Measurements from ENCODE around the gene EYA4.

DNA sequence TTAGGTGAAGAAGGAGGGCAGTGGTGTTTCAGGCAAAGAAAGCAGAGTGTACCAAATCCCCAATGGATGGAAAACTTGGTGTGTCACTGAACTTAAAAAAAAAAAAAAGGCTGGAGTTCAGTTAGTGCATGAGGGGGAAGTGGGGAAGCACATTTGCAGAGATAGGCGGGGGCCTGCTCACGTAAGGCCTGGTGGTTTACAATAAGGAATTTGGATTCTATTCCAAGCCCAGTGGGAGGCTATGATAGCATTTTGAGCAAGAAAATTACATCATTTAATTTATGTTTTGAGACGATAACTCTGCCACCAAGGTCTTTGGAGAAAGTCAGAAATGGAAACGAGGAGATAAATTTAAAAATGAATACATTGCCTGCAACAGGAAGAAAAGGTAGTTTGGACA, 225.5 kb downstream of the EYA4 start:
- TF ChIP-seq, protein P1, sequence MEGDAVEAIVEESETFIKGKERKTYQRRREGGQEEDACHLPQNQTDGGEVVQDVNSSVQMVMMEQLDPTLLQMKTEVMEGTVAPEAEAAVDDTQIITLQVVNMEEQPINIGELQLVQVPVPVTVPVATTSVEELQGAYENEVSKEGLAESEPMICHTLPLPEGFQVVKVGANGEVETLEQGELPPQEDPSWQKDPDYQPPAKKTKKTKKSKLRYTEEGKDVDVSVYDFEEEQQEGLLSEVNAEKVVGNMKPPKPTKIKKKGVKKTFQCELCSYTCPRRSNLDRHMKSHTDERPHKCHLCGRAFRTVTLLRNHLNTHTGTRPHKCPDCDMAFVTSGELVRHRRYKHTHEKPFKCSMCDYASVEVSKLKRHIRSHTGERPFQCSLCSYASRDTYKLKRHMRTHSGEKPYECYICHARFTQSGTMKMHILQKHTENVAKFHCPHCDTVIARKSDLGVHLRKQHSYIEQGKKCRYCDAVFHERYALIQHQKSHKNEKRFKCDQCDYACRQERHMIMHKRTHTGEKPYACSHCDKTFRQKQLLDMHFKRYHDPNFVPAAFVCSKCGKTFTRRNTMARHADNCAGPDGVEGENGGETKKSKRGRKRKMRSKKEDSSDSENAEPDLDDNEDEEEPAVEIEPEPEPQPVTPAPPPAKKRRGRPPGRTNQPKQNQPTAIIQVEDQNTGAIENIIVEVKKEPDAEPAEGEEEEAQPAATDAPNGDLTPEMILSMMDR (IDR thresholded peaks at IDR 0.05; ENCODE audit: extremely low read depth in 1 of 2, insufficient read depth in 1 of 2, low read depth in 1 of 2, low read length in 2 of 2), result no peak
- TF ChIP-seq POLR2A (IDR thresholded peaks at IDR 0.05; ENCODE audit: low read depth, low read length), result no peak
- TF ChIP-seq POLR2AphosphoS5 (IDR thresholded peaks at IDR 0.05; ENCODE audit: insufficient read depth, low read depth, low read length), result no peak
- TF ChIP-seq EZH2 (IDR thresholded peaks at IDR 0.05; ENCODE audit: borderline replicate concordance, low read depth, low read length, severe bottlenecking), result no peak
- TF ChIP-seq FOS (IDR thresholded peaks at IDR 0.05; ENCODE audit: borderline replicate concordance, insufficient read depth, low read length), result no peak
- no peak for TF ChIP-seq JUN (IDR thresholded peaks at IDR 0.05; ENCODE audit: borderline replicate concordance, insufficient read depth, insufficient read length, low read depth)
- TF ChIP-seq, protein P2, sequence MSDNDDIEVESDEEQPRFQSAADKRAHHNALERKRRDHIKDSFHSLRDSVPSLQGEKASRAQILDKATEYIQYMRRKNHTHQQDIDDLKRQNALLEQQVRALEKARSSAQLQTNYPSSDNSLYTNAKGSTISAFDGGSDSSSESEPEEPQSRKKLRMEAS (IDR thresholded peaks at IDR 0.05; ENCODE audit: insufficient read depth, insufficient read length), result no peak
- no peak for TF ChIP-seq MYC (IDR thresholded peaks at IDR 0.05; ENCODE audit: low read depth, low read length)
- TF ChIP-seq GATA2 (IDR thresholded peaks at IDR 0.05; ENCODE audit: insufficient read depth, insufficient read length, low read depth, low read length), result no peak
